Testis (tissue), 3 donors: ENCODE measurements around the gene FHIT. TPM values are rescaled to one million over a fixed set of nuclear protein-coding genes. Genes with fewer than 3 reads are reported as not detected.
"Not testable (repeated sequence)": the region's sequence is repeated elsewhere in the genome, so short reads cannot be mapped to it uniquely, and the experiment has no call there.

Experiments used
- DNase-seq: peaks from one replicate; pipeline ENCODE4 v3.0.0-alpha.2; 2019
- H3K27ac ChIP-seq, 2 donors: fragments of 200-600 bp; sonication (generic); one replicate each; pipeline ENCODE4 v1.5.1; 2019
- H3K27me3 ChIP-seq: fragments of 200-600 bp; sonication (generic); one replicate; pipeline ENCODE4 v1.5.1; 2019
- H3K36me3 ChIP-seq: fragments of 200-600 bp; sonication (generic); one replicate; pipeline ENCODE4 v1.5.1; 2017; ENCODE audit warnings: low read depth; ENCODE audit errors: missing control alignments
- H3K4me1 ChIP-seq: fragments of 200-600 bp; sonication (generic); one replicate; pipeline ENCODE4 v1.5.1; 2019
- H3K4me3 ChIP-seq, 2 donors: fragments of 200-600 bp; sonication (generic); one replicate each; pipeline ENCODE4 v1.5.1; 2017 to 2019
- H3K9me3 ChIP-seq: fragments of 200-600 bp; sonication (generic); one replicate; pipeline ENCODE4 v1.5.1; 2017
- POLR2A ChIP-seq: fragments of 450-650 bp; IDR thresholded peaks from one replicate; pipeline ENCODE4 v1.6.1; 2017; ENCODE audit warnings: antibody characterized with exemption, mild to moderate bottlenecking, moderate library complexity
- WGBS, 2 donors: methylation state at CpG; one replicate each; pipeline ENCODE4 v1.1.5; 2018; 5-methylcytosine and 5-hydroxymethylcytosine counted together
- intact Hi-C: fragments of 100-400 bp; cut with DNase I; formaldehyde crosslinking; loops from one replicate; pipeline ENCODE4 v1.15.1; 2023; ENCODE audit warnings: low total_unique reads
- polyA plus RNA-seq: library from polyadenylated mRNA; stranded (reverse); fragments of 350-450 nt; fragmentation: Illumina TruSeq; extraction: RNeasy Lipid Tissue Mini Kit (QIAGEN cat#74804); gene quantifications from one replicate; pipeline ENCODE4 v1.2.3, GENCODE V29; 2014; ENCODE audit warnings: low read depth, low replicate concordance; ENCODE audit not compliant: insufficient read depth
- total RNA-seq, 2 donors: library from RNA; depleted of rRNA; stranded (reverse); fragments of >200 nt; gene quantifications; one replicate each; pipeline ENCODE4 v1.2.3, GENCODE V29; 2016
- TF ChIP-seq, protein P1 (sequence below), 3 experiments: fragments of 450-650 bp in 2 of 3; fragments of 200-600 bp in 1 of 3; sonication (generic) in 1 of 3; IDR thresholded peaks; one replicate each; pipeline ENCODE4 v1.5.1; 2016 to 2019; ENCODE audit warnings: antibody characterized with exemption in 3 of 3, mild to moderate bottlenecking in 2 of 3, moderate library complexity in 1 of 3

FHIT gene
- total and polyA plus RNA-seq, 3 donors from 2014 or later: 10.1 to 29.6 (median 15.5) TPM

DNA sequence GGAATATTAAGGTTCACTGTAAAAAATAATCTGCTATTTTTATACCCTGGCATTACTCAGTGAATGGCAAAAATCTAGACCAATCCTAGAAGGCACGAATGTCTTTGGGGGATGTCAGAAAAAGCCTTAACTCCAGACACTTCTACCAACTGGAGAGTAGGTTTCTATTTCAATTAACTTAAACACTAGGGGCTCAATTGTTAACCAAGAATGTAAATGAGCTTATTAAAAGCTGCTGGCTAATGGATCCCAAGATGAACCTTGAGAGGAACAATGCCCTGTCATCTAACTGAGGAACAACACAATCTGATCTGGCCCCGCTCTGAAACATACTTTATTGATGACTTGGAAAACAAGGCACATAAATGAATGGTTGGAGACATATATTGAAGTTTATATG, 701.4 kb downstream of the FHIT start:
- no peak for DNase-seq
- no peaks in the 10 kb centered on the region for H3K4me1 ChIP-seq
- TF ChIP-seq, protein P1, sequence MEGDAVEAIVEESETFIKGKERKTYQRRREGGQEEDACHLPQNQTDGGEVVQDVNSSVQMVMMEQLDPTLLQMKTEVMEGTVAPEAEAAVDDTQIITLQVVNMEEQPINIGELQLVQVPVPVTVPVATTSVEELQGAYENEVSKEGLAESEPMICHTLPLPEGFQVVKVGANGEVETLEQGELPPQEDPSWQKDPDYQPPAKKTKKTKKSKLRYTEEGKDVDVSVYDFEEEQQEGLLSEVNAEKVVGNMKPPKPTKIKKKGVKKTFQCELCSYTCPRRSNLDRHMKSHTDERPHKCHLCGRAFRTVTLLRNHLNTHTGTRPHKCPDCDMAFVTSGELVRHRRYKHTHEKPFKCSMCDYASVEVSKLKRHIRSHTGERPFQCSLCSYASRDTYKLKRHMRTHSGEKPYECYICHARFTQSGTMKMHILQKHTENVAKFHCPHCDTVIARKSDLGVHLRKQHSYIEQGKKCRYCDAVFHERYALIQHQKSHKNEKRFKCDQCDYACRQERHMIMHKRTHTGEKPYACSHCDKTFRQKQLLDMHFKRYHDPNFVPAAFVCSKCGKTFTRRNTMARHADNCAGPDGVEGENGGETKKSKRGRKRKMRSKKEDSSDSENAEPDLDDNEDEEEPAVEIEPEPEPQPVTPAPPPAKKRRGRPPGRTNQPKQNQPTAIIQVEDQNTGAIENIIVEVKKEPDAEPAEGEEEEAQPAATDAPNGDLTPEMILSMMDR (IDR thresholded peaks at IDR 0.05): no peak
- TF ChIP-seq POLR2A: no peak

GRCh38 chr3:60542995-60543394, 708.3 kb downstream of the FHIT start:
- no peak overlapping the region for H3K27ac ChIP-seq
- TF ChIP-seq POLR2A: no peak
- TF ChIP-seq, protein P1 (IDR thresholded peaks at IDR 0.05): no peak
- no peaks in the 10 kb centered on the region for H3K36me3 ChIP-seq
- intact Hi-C loops: no loop called here
- H3K27me3 ChIP-seq: no peaks in the 10 kb centered on the region
- H3K4me3 ChIP-seq: no peak overlapping the region
- WGBS, 2 donors: 71 to 74% methylated on average over 3 of the region's 3 CpGs
- H3K9me3 ChIP-seq: no peaks in the 10 kb centered on the region
- H3K4me1 ChIP-seq: no peaks in the 10 kb centered on the region
- DNase-seq: no peak

More for the DNA sequence above, 701.4 kb downstream of the FHIT start:
- Histone ChIP-seq H3K4me3 (no peak overlapping the region), H3K27ac (no peak overlapping the region), H3K9me3 (no peaks in the 10 kb centered on the region), H3K27me3 (no peaks in the 10 kb centered on the region), H3K36me3 (no peaks in the 10 kb centered on the region)
- 71 to 80% methylated on average over 2 of the region's 2 CpGs for WGBS, 2 donors
- intact Hi-C loops: no loop called here

- H3K27me3 ChIP-seq, H3K4me1 ChIP-seq, DNase-seq, intact Hi-C loops, H3K9me3 ChIP-seq, H3K4me3 ChIP-seq, H3K36me3 ChIP-seq, H3K27ac ChIP-seq: not testable (repeated sequence)
- WGBS, 2 donors: 92 to 100% methylated on average over 2 of the region's 2 CpGs
Observed at GRCh38 chr3:60539394-60539793, 711.9 kb downstream of the FHIT start.

DNA sequence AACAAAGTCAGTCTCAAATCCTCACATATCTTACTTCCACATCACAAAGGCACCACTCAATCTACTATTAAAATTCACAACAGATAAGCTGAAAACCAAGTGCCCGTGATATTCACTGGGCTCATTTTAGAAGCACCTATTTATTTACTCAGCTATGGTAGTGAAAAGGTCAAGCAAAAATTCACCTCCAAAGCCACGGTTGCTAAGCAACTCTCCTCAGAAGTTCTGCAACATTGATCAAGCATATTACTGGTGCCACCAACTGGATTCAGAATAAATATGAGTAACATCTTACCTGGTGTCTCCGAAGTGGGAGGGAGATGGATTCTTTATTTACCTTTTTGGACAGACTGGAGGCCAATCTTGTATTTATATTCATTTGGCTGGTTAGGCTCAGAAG, 714.8 kb downstream of the FHIT start:
- H3K27me3 ChIP-seq: no peaks in the 10 kb centered on the region
- no peaks in the 10 kb centered on the region for H3K9me3 ChIP-seq
- no peaks in the 10 kb centered on the region for H3K4me1 ChIP-seq
- intact Hi-C loops: no loop called here
- no peak overlapping the region for H3K4me3 ChIP-seq
- 81 to 86% methylated on average over 3 of the region's 3 CpGs for WGBS, 2 donors
- TF ChIP-seq POLR2A: no peak
- TF ChIP-seq, protein P1 (IDR thresholded peaks at IDR 0.05): no peak
- H3K27ac ChIP-seq: no peak overlapping the region
- no peak for DNase-seq
- H3K36me3 ChIP-seq: no peaks in the 10 kb centered on the region

DNA sequence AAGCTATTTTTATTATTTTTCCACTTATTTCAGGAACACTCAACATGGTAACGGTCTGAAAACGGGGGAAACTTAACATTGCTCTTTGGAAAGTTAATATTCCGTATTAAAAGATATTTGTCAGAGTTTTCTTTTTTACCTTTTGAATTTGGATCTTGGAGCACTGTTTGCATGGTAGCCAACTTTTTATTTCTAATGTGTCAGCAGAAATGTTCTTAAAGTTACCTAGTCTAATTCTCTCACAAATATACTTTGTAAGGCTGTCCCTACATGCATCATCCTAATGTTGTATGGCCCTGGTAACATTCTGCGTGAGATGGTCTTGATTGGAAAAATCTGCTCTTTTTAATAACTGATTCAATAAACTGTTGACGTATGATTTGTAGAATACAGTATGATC, 719.5 kb downstream of the FHIT start:
- Histone ChIP-seq H3K36me3 (no peaks in the 10 kb centered on the region), H3K4me3 (no peak overlapping the region), H3K27me3 (no peaks in the 10 kb centered on the region), H3K4me1 (no peaks in the 10 kb centered on the region), H3K27ac (no peak overlapping the region), H3K9me3 (no peaks in the 10 kb centered on the region)
- TF ChIP-seq, protein P1 (IDR thresholded peaks at IDR 0.05): no peak
- no peak for TF ChIP-seq POLR2A
- no peak for DNase-seq
- intact Hi-C loops: no loop called here
- WGBS, 2 donors: 92 to 96% methylated on average over 5 of the region's 5 CpGs
